SK-N-MC (cell line): ENCODE results near the gene AHCTF1.

Experiments
- DNase-seq: peaks from one replicate; pipeline ENCODE4 v3.0.0-alpha.2; 2011; ENCODE audit warnings: low read depth, low spot score
- H3K27ac ChIP-seq: fragments of 200-600 bp; sonication (generic); 2 replicates; pipeline ENCODE4 v1.5.1; 2016; ENCODE audit warnings: mixed run types
- H3K36me3 ChIP-seq: fragments of 200-600 bp; sonication (generic); 2 replicates; pipeline ENCODE4 v1.6.1; 2017; ENCODE audit warnings: antibody characterized with exemption, low read length, mixed read lengths; ENCODE audit not compliant: insufficient read depth
- H3K4me3 ChIP-seq: fragments of 200-600 bp; sonication (generic); 2 replicates; pipeline ENCODE4 v1.5.1; 2016
- H3K9ac ChIP-seq: fragments of 200-600 bp; sonication (generic); 2 replicates; pipeline ENCODE4 v1.8.0; 2017; ENCODE audit warnings: mixed run types, mixed read lengths; ENCODE audit not compliant: insufficient read length
- H3K9me3 ChIP-seq: fragments of 200-600 bp; sonication (generic); 2 replicates; pipeline ENCODE4 v1.6.1; 2017; ENCODE audit warnings: low read depth, mild to moderate bottlenecking, antibody characterized with exemption, low read length, moderate library complexity, mixed read lengths
- EZH2 ChIP-seq: fragments of 200-600 bp; sonication (generic); IDR thresholded peaks from one replicate; pipeline ENCODE4 v1.6.1; 2017; ENCODE audit warnings: antibody characterized with exemption
- FOXP2 ChIP-seq: optimal IDR thresholded peaks from 2 replicates; pipeline ENCODE3; 2011; ENCODE audit warnings: mild to moderate bottlenecking, moderate library complexity; ENCODE audit not compliant: insufficient read depth; ENCODE audit errors: extremely low read length, control extremely low read depth
- POLR2AphosphoS5 ChIP-seq: IDR thresholded peaks from 2 replicates; pipeline ENCODE4 v1.6.1; 2012; ENCODE audit warnings: mild to moderate bottlenecking, low read depth, low read length, borderline replicate concordance

The AHCTF1 gene

GRCh38 chr1:246803373-246803772 lies 128.4 kb downstream of the AHCTF1 start:
- H3K9me3 ChIP-seq: no peaks in the 10 kb centered on the region
- TF ChIP-seq POLR2AphosphoS5 (no peak), FOXP2 (no peak), EZH2 (no peak)

GRCh38 chr1:246801241-246802020 lies 130.3 kb downstream of the AHCTF1 start:
- Histone ChIP-seq H3K4me3 (no peak overlapping the region), H3K36me3 (no peaks in the 10 kb centered on the region), H3K27ac (no peak overlapping the region), H3K9me3 (no peaks in the 10 kb centered on the region), H3K9ac (no peak overlapping the region)
- DNase-seq: no peak
- TF ChIP-seq FOXP2: no peak
- TF ChIP-seq POLR2AphosphoS5: no peak
- no peak for TF ChIP-seq EZH2

More at GRCh38 chr1:246803373-246803772, 128.4 kb downstream of the AHCTF1 start:
- DNase-seq: no peak
- Histone ChIP-seq H3K4me3 (no peak overlapping the region), H3K27ac (no peak overlapping the region), H3K9ac (no peak overlapping the region), H3K36me3 (no peaks in the 10 kb centered on the region)

- no peak for TF ChIP-seq EZH2
- TF ChIP-seq FOXP2: no peak
- no peak for TF ChIP-seq POLR2AphosphoS5
- no peak overlapping the region for H3K27ac ChIP-seq
- H3K4me3 ChIP-seq: no peak overlapping the region
- H3K9me3 ChIP-seq: no peaks in the 10 kb centered on the region
- H3K9ac ChIP-seq: no peak overlapping the region
- no peaks in the 10 kb centered on the region for H3K36me3 ChIP-seq
- no peak for DNase-seq
Observed at GRCh38 chr1:246800756-246801155, 131.0 kb downstream of the AHCTF1 start.

- DNase-seq: no peak
- Histone ChIP-seq H3K36me3 (no peaks in the 10 kb centered on the region), H3K9me3 (no peaks in the 10 kb centered on the region), H3K27ac (no peak overlapping the region), H3K4me3 (no peak overlapping the region), H3K9ac (no peak overlapping the region)
- TF ChIP-seq FOXP2: no peak
- TF ChIP-seq EZH2: no peak
- TF ChIP-seq POLR2AphosphoS5: no peak
Observed at GRCh38 chr1:246800356-246800755, 131.4 kb downstream of the AHCTF1 start.

- Histone ChIP-seq H3K9ac (no peak overlapping the region), H3K9me3 (no peaks in the 10 kb centered on the region), H3K36me3 (no peaks in the 10 kb centered on the region), H3K4me3 (no peak overlapping the region), H3K27ac (no peak overlapping the region)
- no peak for DNase-seq
- TF ChIP-seq EZH2 (no peak), FOXP2 (no peak), POLR2AphosphoS5 (no peak)
Observed at GRCh38 chr1:246798606-246799496, 132.9 kb downstream of the AHCTF1 start.

- H3K27ac ChIP-seq: no peak overlapping the region
- no peak overlapping the region for H3K4me3 ChIP-seq
- no peaks in the 10 kb centered on the region for H3K9me3 ChIP-seq
- H3K9ac ChIP-seq: no peak overlapping the region
- no peak for DNase-seq
- H3K36me3 ChIP-seq: no peaks in the 10 kb centered on the region
- no peak for TF ChIP-seq POLR2AphosphoS5
- no peak for TF ChIP-seq FOXP2
- no peak for TF ChIP-seq EZH2
Observed at GRCh38 chr1:246798107-246798506, 133.6 kb downstream of the AHCTF1 start.

- H3K27ac ChIP-seq: no peak overlapping the region
- DNase-seq: no peak
- no peak overlapping the region for H3K9ac ChIP-seq
- no peak overlapping the region for H3K4me3 ChIP-seq
- no peaks in the 10 kb centered on the region for H3K9me3 ChIP-seq
- no peaks in the 10 kb centered on the region for H3K36me3 ChIP-seq
- TF ChIP-seq FOXP2 (no peak), POLR2AphosphoS5 (no peak), EZH2 (no peak)
Observed at GRCh38 chr1:246797597-246797996, 134.2 kb downstream of the AHCTF1 start.

GRCh38 chr1:246797157-246797556 lies 134.6 kb downstream of the AHCTF1 start:
- DNase-seq: no peak
- H3K27ac ChIP-seq: no peak overlapping the region

More at GRCh38 chr1:246797157-246797556, 134.6 kb downstream of the AHCTF1 start:
- H3K36me3 ChIP-seq: no peaks in the 10 kb centered on the region
- H3K9me3 ChIP-seq: no peaks in the 10 kb centered on the region
- H3K4me3 ChIP-seq: no peak overlapping the region
- no peak overlapping the region for H3K9ac ChIP-seq
- TF ChIP-seq FOXP2: no peak
- no peak for TF ChIP-seq EZH2
- no peak for TF ChIP-seq POLR2AphosphoS5
